Small intestine (tissue), 7 donors: ENCODE data around the gene PSAT1. TPM values are rescaled to one million over a fixed set of nuclear protein-coding genes. Genes with fewer than 3 reads are reported as not detected.

Experiments used
- DNase-seq, 2 donors: peaks; one replicate each; pipeline versions ENCODE4 v3.0.0 to v3.0.0-alpha.2; 2013
- FAIRE-seq: peaks from 2 replicates; lab custom pipeline; 2012; peaks lifted over from hg19 to GRCh38; lab: Jason Lieb, UNC
- H3K27ac ChIP-seq, 3 donors: one replicate each; pipeline ENCODE4 v1.5.1; 2013; ENCODE audit warnings: low read length in 2 of 3, mild to moderate bottlenecking in 2 of 3, control low read depth in 1 of 3, inconsistent platforms in 1 of 3, low read depth in 1 of 3, moderate library complexity in 1 of 3
- H3K27me3 ChIP-seq, 3 donors: one replicate each; pipeline ENCODE4 v1.6.1; 2013; ENCODE audit warnings: low read length in 3 of 3, inconsistent platforms in 1 of 3; ENCODE audit not compliant: control insufficient read depth in 3 of 3, insufficient read depth in 3 of 3
- H3K36me3 ChIP-seq, 3 donors: one replicate each; pipeline ENCODE4 v1.6.1; 2013; ENCODE audit warnings: low read length in 3 of 3, inconsistent platforms in 1 of 3, low read depth in 1 of 3, mild to moderate bottlenecking in 1 of 3, moderate library complexity in 1 of 3; ENCODE audit not compliant: control insufficient read depth in 3 of 3, insufficient read depth in 2 of 3
- H3K4me1 ChIP-seq, 3 donors: one replicate each; pipeline ENCODE4 v1.6.1; 2013; ENCODE audit warnings: low read length in 2 of 3, inconsistent platforms in 1 of 3, low read depth in 1 of 3, mild to moderate bottlenecking in 1 of 3, moderate library complexity in 1 of 3; ENCODE audit not compliant: control insufficient read depth in 3 of 3, insufficient read depth in 2 of 3
- H3K4me3 ChIP-seq, 3 donors: one replicate each; pipeline ENCODE4 v1.5.1; 2013; ENCODE audit warnings: low read length in 3 of 3, control low read depth in 1 of 3, inconsistent platforms in 1 of 3, low read depth in 1 of 3, mild to moderate bottlenecking in 1 of 3, moderate library complexity in 1 of 3
- H3K9me3 ChIP-seq, 2 donors: one replicate each; pipeline ENCODE4 v1.6.1; 2013; ENCODE audit warnings: low read depth in 1 of 2, low read length in 1 of 2; ENCODE audit not compliant: control insufficient read depth in 2 of 2, insufficient read depth in 1 of 2
- WGBS, 3 donors: extraction: QIAGEN DNeasy Blood & Tissue Kit; methylation state at CpG; one replicate each; pipeline ENCODE4 v1.1.7; 2013; 5-methylcytosine and 5-hydroxymethylcytosine counted together
- polyA plus RNA-seq, 4 donors: library from polyadenylated mRNA; stranded (reverse) in 3 of 4; unstranded in 1 of 4; fragments of 200-250 nt in 3 of 4; fragments of 120-200 nt in 1 of 4; gene quantifications; one replicate each; pipeline versions ENCODE4 v1.2.1 to v1.2.3, GENCODE V29; 2013
- donor health status: healthy with polysubstance abuse.
- donor health status: control.
- donor health status: control.
- donor health status: Bipolar disorder and iron deficiency.
- donor health status: healthy.

Gene PSAT1
- polyA plus RNA-seq, 4 donors, result 1.8 to 101 (median 2.9) TPM

DNA sequence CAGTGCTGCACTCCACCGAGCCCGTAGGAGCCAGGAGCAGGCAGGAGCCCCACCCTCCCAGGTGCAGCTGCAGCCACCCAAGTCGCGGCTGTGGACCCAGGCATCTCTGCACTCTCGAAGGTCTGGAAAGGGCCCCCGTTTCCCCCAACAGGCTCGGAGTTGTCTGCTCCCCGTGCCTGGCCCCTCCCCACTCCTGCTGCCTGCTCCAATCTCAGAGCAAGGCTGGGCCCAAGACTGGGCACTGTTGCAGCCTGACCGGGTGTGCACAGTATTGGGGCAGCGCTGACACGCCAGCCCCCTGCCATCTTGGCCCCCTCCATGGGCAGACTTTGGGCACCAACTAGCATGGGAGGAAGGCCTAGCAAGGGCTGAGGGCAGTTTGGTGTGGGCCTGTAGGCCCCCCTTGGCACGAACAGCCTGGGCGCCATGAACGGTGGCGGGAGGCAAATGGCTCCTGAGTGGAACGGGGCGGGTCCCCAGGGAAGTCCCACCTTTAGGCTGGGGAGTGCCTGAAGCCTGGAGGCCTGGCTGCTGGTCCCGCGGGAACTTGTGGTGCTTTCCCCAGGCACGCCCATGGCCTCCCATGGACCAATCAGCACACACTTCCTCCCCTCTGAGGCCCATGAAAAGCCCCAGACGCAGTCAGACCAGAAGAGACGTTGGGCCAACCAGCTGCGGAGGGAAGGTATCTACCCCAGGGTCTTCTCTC is 60.4 kb downstream of the PSAT1 start:
- no peak for FAIRE-seq

DNA sequence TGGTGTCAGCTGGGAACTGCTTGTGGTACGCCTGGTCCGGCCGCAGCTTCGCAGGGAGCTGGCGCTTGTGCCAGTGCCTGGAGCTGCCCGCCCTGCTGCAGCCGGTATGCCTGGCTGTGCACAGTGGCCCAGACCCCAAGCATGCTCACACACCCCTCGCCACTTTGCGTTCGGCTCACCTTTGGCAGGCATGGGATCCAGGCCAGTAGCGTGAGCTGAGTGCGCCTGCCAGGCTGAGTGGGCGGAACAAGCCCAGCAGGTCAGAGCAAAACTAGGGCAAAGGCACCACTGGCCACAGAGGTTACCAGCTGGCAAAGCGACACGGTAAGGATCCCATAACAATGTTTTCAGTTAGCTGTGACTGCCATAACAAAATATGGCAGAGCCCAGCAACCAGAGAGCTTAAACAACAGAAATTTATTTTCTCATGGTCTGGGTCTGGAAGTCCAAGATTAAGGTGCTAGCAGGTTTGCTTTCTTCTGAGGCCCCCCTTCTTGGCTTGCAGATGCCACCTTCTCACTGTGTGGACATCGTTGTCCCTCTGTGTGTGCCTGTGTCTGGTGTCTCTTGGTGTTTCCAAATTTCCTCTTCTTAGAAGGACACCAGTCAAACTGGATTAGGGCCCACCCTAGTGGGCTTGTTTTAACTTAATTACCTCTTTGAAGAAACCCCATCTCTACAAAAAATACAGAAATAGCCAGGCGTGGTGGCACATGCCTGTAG is 61.6 kb downstream of the PSAT1 start:
- no peak overlapping the region for H3K27ac ChIP-seq
- 90 to 93% (median 92%) methylated on average over 17 of the region's 17 CpGs for WGBS, 3 donors
- no peaks in the 10 kb centered on the region for H3K27me3 ChIP-seq
- H3K36me3 ChIP-seq, result no peaks in the 10 kb centered on the region
- no peak overlapping the region for H3K4me3 ChIP-seq
- DNase-seq (no peak), FAIRE-seq (no peak)
- H3K9me3 ChIP-seq, result no peaks in the 10 kb centered on the region
- no peaks in the 10 kb centered on the region for H3K4me1 ChIP-seq

More for the DNA sequence above, 60.4 kb downstream of the PSAT1 start:
- 91 to 92% (median 91%) methylated on average over 17 to 23 of the region's 23 CpGs for WGBS, 3 donors
- no peaks in the 10 kb centered on the region for H3K9me3 ChIP-seq
- H3K4me1 ChIP-seq, result no peaks in the 10 kb centered on the region
- no peak for DNase-seq
- H3K4me3 ChIP-seq, result no peak overlapping the region
- no peaks in the 10 kb centered on the region for H3K27me3 ChIP-seq
- H3K27ac ChIP-seq, result no peak overlapping the region
- no peaks in the 10 kb centered on the region for H3K36me3 ChIP-seq

DNA sequence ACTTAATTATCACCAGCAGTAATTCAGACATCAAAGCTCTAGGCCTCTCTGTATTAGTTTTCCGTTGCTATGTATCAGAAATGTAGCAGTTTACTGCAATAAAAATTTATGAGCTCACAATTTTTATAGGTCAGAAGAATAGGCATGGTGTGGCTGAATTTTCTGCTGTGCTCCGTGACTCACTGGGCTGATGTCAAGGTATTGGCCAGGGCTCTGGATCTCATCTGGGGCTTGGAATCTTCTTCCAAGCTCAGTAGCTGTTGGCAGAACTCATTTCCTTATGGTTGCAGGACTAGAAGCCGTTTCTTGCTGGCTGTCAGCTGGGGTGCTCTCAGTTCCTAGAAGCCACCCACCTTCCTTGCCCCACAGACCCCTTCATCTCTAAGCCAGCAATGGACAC is 66.3 kb downstream of the PSAT1 start:
- WGBS, 3 donors, result 19 to 55% (median 38%) methylated on average over 3 of the region's 3 CpGs
- Histone ChIP-seq H3K27me3 (no peaks in the 10 kb centered on the region), H3K36me3 (no peaks in the 10 kb centered on the region), H3K4me1 (no peaks in the 10 kb centered on the region), H3K4me3 (no peak overlapping the region), H3K9me3 (no peaks in the 10 kb centered on the region), H3K27ac (no peak overlapping the region)
- FAIRE-seq (no peak), DNase-seq (peak in 1 of 2 donors; percentile 8)

DNA sequence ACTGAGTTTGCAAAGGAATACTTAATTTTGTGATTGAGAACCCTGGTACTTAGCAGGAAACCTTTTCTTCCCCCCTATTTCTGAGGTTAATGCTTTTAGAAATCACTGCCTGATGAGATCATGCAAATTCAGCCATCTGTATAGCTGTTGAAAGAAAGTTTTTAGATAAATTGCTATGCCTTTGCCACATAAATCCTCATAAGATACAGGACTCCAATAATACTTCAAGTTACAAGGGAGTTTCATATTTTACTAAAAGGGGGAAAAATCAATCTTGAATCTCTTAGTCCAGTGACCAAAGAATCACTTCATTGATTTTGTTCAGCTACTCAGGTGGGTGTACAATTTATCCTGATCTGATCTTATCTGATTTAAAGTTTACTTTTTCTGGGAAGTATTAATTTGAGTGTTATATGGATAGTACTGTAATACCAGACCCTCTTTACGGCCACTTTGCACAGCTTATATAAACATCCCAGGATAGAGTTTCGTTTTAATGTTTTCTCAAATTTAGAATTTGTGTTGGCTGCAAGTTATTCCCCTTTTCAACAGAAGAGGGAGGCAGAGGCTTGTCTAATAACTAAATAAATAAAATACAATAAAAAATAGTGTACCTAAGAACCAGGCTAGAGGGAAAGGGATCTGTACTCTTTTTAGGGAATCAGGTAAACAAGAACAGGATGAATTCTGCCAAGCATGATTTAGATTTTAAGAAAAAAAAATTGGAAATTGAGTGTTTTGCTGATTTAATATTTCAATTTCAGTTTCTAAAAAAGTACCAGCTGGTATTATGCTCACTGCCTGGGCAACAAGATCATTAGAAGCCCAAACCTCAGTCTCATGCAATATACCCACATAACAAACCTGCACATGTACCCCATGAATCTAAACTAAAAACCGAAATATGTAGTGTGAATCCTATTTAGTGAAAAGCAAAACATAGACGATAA is 69.1 kb downstream of the PSAT1 start:
- H3K4me3 ChIP-seq, result no peak overlapping the region
- FAIRE-seq, result no peak
- no peaks in the 10 kb centered on the region for H3K36me3 ChIP-seq
- H3K27me3 ChIP-seq, result peaks cover 0 to 7% (median 0%) of the 10 kb centered on the region in 3 donors
- DNase-seq, result no peak
- no peaks in the 10 kb centered on the region for H3K9me3 ChIP-seq
- WGBS, 3 donors, result 49 to 52% (median 50%) methylated on average over 4 of the region's 4 CpGs
- H3K4me1 ChIP-seq, result no peaks in the 10 kb centered on the region
- no peak overlapping the region for H3K27ac ChIP-seq

DNA sequence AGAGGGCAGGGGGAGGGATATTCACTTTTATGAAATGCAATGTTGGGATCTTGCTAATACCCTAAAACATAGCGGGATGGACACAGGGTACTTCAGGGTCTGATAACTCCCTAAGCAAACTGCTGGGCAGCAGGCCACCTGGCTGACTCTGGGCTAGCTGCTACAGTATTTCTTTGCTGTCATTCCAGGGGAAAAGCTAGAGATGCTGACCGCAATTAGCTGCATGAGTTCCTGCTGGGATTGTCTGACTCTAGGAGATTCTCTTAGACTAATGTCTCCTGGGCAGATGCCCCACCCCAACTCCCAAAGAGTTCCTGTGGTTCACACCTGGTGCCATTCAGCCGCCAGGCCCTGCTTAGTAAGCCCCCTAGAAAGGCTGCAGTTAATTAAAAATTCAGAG is 69.9 kb downstream of the PSAT1 start:
- DNase-seq (no peak), FAIRE-seq (no peak)
- H3K27ac ChIP-seq, result no peak overlapping the region
- H3K36me3 ChIP-seq, result no peaks in the 10 kb centered on the region
- peaks cover 0 to 7% (median 0%) of the 10 kb centered on the region in 3 donors for H3K27me3 ChIP-seq
- H3K4me1 ChIP-seq, result no peaks in the 10 kb centered on the region
- H3K9me3 ChIP-seq, result no peaks in the 10 kb centered on the region
- no peak overlapping the region for H3K4me3 ChIP-seq
- 81 to 92% (median 86%) methylated on average over 3 of the region's 3 CpGs for WGBS, 3 donors

DNA sequence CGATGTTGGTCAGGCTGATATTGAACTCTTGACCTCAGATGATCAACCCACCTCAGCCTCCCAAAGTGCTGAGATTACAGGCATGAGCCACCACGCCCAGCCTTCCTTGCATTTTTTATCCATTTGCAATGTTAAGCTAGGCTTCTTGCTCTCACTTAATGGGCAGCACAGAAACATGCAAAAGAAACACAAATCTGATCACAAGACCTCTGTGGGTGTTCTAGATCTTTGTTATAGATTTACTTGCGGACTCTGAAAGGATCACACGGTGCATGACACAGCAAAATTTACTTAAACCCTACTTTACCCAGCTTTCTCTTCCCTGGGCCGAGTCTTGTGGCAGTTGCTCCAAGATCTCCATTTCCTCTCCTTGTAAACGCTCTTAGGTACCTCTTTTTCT is 71.3 kb downstream of the PSAT1 start:
- Histone ChIP-seq H3K9me3 (no peaks in the 10 kb centered on the region), H3K27ac (no peak overlapping the region), H3K4me3 (no peak overlapping the region), H3K27me3 (peaks cover 0 to 7% (median 0%) of the 10 kb centered on the region in 3 donors), H3K4me1 (no peaks in the 10 kb centered on the region), H3K36me3 (no peaks in the 10 kb centered on the region)
- DNase-seq, result no peak
- WGBS, 3 donors, result 67 to 84% (median 81%) methylated on average over 6 of the region's 6 CpGs
- no peak for FAIRE-seq

DNA sequence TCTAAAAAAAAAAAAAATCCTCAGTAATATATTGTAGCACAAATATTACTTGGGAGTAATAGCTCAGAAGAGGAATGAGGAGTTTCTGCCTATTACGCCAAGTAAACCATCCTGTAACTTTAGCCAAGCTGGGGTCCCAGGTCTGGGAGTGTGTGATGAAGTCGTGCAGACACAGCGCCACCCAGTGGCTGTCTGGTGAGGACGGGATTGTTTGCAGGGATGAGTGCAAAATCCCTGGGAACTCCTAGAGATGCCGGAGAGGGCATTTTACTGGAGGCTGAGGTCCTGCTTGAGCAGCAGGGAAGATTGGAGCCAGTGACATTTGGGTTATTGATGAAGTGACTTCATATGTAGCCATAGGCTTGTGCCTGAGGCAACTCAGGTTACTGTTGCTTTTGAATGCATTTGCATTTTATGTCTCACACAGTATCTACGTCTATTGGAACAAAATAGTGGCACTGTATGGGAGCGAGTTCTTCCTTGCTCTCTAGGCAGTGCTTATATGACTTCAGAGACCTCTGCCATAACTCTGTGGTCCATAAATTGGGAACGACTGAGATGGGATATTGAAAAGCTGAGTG is 72.8 kb downstream of the PSAT1 start:
- 23 to 36% (median 24%) methylated on average over 8 of the region's 8 CpGs for WGBS, 3 donors
- Histone ChIP-seq H3K27ac (no peak overlapping the region), H3K4me3 (no peak overlapping the region), H3K36me3 (no peaks in the 10 kb centered on the region), H3K27me3 (peaks cover 0 to 7% (median 0%) of the 10 kb centered on the region in 3 donors), H3K4me1 (no peaks in the 10 kb centered on the region), H3K9me3 (no peaks in the 10 kb centered on the region)
- FAIRE-seq (no peak), DNase-seq (peak; percentile 55 to 76)

DNA sequence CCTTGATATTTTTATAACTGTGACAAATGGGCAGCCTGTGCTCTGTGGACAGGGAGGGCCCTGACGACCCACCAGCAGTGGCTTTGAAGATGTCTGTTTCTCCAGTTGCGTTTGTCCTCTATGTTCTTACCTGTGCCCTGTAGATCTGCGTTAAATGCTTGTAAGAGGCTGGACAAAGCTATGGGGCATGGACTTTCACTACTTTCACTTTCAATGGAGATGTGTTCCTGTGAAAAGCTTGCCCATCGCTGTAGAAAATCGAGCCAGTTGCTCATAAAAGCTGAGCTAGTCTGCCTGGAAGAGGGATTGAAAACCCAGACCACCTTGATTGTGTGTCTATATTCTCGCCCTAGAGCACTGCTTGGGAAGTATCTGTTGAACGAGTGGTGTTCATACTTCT is 74.1 kb downstream of the PSAT1 start:
- 31 to 67% (median 44%) methylated on average over 7 of the region's 7 CpGs for WGBS, 3 donors
- H3K4me3 ChIP-seq, result no peak overlapping the region
- no peaks in the 10 kb centered on the region for H3K9me3 ChIP-seq
- no peaks in the 10 kb centered on the region for H3K4me1 ChIP-seq
- H3K27ac ChIP-seq, result no peak overlapping the region
- peak in 1 of 2 donors; percentile 33 for DNase-seq
- peaks cover 0 to 7% (median 0%) of the 10 kb centered on the region in 3 donors for H3K27me3 ChIP-seq
- no peak for FAIRE-seq
- no peaks in the 10 kb centered on the region for H3K36me3 ChIP-seq
